Left lung (tissue), 10 donors: ENCODE measurements around the gene ADGB. TPM values are rescaled to one million over a fixed set of nuclear protein-coding genes. Genes with fewer than 3 reads are reported as not detected.

Source experiments
- ATAC-seq: fragments of 200-7000 bp; cut with Tn5 transposase; one replicate; pipeline ENCODE4 v1.9.1; 2020; ENCODE audit warnings: moderate library complexity
- DNase-seq, 4 donors: peaks; one replicate each; pipeline ENCODE4 v3.0.0-alpha.2; 2013 to 2020
- H3K27ac ChIP-seq, 2 donors: fragments of 200-600 bp; sonication (generic) in 1 of 2; one replicate each; pipeline versions ENCODE4 v1.5.0 to v1.8.0; 2020 to 2021
- H3K27me3 ChIP-seq, 2 donors: fragments of 200-600 bp; sonication (generic) in 1 of 2; one replicate each; pipeline versions ENCODE4 v1.5.0 to v1.8.0; 2020 to 2021
- H3K36me3 ChIP-seq, 2 donors: fragments of 200-600 bp; sonication (generic) in 1 of 2; one replicate each; pipeline versions ENCODE4 v1.5.0 to v1.8.0; 2020 to 2021
- H3K4me1 ChIP-seq, 2 donors: fragments of 200-600 bp; one replicate each; pipeline ENCODE4 v1.8.0; 2021
- H3K4me3 ChIP-seq, 2 donors: fragments of 200-600 bp; sonication (generic) in 1 of 2; one replicate each; pipeline versions ENCODE4 v1.5.0 to v1.8.0; 2020 to 2021; ENCODE audit warnings: mild to moderate bottlenecking in 1 of 2
- H3K9me3 ChIP-seq, 2 donors: fragments of 200-600 bp; sonication (generic) in 1 of 2; one replicate each; pipeline versions ENCODE4 v1.5.0 to v1.8.0; 2020 to 2021
- intact Hi-C, 2 donors: fragments of 100-400 bp; cut with DNase I; formaldehyde crosslinking; loops; one replicate each; pipeline versions ENCODE4 v1.11.2 to v1.14.2; 2022
- polyA plus RNA-seq, 6 donors: library from polyadenylated mRNA; unstranded; fragments of 120-200 nt; gene quantifications; one replicate each; pipeline ENCODE4 v1.2.1, GENCODE V29; 2013; ENCODE audit not compliant: insufficient read length in 6 of 6
- total RNA-seq, 2 donors: library from RNA; stranded (reverse); fragmentation: NEBNext Ultra II Directional; extraction: Animal tissue kit (Norgen Biotek cat#: 25700); gene quantifications; one replicate each; pipeline ENCODE4 v1.2.1, GENCODE V29; 2021
- TF ChIP-seq, protein P1 (sequence below), 2 donors: fragments of 200-600 bp; sonication (generic) in 1 of 2; IDR thresholded peaks; one replicate each; pipeline versions ENCODE4 v1.5.0 to v1.8.0; 2021; ENCODE audit warnings: antibody characterized with exemption in 2 of 2
- donor health status: DM: no; HTN: yes; CAD: no.
- donor health status: DM: no; HTN: no; CAD: no.

Gene ADGB
- total and polyA plus RNA-seq, 8 donors: 0.67 to 5.9 (median 2.5) TPM; not detected in 1

DNA sequence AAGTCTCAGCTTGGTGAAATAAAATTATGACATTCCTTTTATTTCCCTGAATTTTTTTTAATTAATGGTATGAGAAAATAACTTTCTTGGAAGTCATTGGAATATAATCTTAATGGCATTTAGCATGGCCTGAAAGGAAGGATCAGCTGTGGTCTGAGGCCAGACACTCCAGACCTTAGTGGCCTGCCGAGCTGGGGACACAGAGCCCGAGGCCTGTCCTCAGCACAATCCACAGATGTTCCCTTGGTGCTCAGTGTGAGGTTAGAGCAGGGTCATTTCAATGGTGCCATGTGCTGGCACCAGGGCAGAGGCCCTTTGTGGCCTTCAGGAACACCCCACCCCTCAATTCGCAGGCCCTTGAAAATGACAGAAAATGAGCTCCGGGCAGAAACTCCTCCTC is 120.6 kb downstream of the ADGB start:
- DNase-seq (no peak), ATAC-seq (no peak)
- H3K9me3 ChIP-seq: no peaks in the 10 kb centered on the region
- H3K4me1 ChIP-seq: no peaks in the 10 kb centered on the region
- H3K27me3 ChIP-seq: no peaks in the 10 kb centered on the region
- no peak overlapping the region for H3K27ac ChIP-seq
- no peak overlapping the region for H3K4me3 ChIP-seq
- no peaks in the 10 kb centered on the region for H3K36me3 ChIP-seq
- TF ChIP-seq, protein P1, sequence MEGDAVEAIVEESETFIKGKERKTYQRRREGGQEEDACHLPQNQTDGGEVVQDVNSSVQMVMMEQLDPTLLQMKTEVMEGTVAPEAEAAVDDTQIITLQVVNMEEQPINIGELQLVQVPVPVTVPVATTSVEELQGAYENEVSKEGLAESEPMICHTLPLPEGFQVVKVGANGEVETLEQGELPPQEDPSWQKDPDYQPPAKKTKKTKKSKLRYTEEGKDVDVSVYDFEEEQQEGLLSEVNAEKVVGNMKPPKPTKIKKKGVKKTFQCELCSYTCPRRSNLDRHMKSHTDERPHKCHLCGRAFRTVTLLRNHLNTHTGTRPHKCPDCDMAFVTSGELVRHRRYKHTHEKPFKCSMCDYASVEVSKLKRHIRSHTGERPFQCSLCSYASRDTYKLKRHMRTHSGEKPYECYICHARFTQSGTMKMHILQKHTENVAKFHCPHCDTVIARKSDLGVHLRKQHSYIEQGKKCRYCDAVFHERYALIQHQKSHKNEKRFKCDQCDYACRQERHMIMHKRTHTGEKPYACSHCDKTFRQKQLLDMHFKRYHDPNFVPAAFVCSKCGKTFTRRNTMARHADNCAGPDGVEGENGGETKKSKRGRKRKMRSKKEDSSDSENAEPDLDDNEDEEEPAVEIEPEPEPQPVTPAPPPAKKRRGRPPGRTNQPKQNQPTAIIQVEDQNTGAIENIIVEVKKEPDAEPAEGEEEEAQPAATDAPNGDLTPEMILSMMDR (IDR thresholded peaks at IDR 0.05): no peak
- intact Hi-C loops: no loop called here

- TF ChIP-seq, protein P1 (IDR thresholded peaks at IDR 0.05): no peak
- intact Hi-C loops: no loop called here
- Histone ChIP-seq H3K27ac (no peak overlapping the region), H3K4me3 (no peak overlapping the region), H3K9me3 (no peaks in the 10 kb centered on the region), H3K4me1 (no peaks in the 10 kb centered on the region), H3K27me3 (no peaks in the 10 kb centered on the region), H3K36me3 (no peaks in the 10 kb centered on the region)
- ATAC-seq (no peak), DNase-seq (no peak)
Measured at GRCh38 chr6:146739696-146740095, 140.9 kb downstream of the ADGB start.

GRCh38 chr6:146741609-146742008 is 142.8 kb downstream of the ADGB start:
- Histone ChIP-seq H3K9me3 (no peaks in the 10 kb centered on the region), H3K4me3 (no peak overlapping the region), H3K4me1 (no peaks in the 10 kb centered on the region), H3K36me3 (no peaks in the 10 kb centered on the region), H3K27ac (no peak overlapping the region), H3K27me3 (no peaks in the 10 kb centered on the region)
- TF ChIP-seq, protein P1 (IDR thresholded peaks at IDR 0.05): no peak
- no peak for DNase-seq
- no peak for ATAC-seq
- intact Hi-C loops: no loop called here

DNA sequence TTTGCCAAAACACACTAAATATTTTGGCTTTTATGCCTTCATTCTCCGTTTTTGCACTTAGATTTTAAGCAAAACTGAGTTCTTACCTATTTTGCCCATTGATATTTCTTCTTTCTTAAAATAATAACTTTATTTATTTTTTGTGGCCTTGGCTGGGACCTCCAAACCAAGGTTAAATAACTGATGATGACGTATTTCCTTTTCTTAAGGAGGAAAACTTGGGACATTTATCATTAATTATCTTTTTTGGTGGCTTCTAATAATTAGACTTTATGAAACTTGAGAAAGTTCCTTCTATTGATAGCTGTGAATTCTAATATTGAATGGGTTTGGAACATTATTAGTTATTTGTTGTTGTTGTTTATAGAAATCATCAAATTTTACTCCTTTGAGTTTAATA is 154.5 kb downstream of the ADGB start:
- TF ChIP-seq, protein P1 (IDR thresholded peaks at IDR 0.05): no peak

DNA sequence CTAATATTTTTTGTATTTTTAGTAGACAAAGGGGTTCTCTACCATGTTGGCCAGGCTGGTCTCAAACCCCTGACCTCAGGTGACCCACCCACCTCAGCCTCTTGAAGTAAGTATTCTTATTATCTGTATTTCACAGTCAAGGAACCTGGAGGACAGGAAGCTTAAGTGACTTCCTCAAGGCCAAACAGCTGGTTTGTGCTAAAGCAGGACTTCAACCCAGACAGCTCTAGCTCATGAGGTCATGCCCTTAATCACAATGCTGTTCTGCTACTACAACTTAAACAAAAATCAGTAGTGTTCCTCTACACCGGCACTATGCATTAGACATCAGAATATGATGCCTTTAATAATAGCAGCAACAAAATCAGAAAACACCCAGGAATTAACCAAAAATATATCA is 168.9 kb downstream of the ADGB start:
- peaks cover 0 to 5% of the 10 kb centered on the region in 2 donors for H3K4me1 ChIP-seq
- intact Hi-C loops: no loop called here
- no peaks in the 10 kb centered on the region for H3K36me3 ChIP-seq
- no peak overlapping the region for H3K27ac ChIP-seq
- no peak overlapping the region for H3K4me3 ChIP-seq
- DNase-seq: no peak
- H3K9me3 ChIP-seq: no peaks in the 10 kb centered on the region
- no peak for ATAC-seq
- TF ChIP-seq, protein P1 (IDR thresholded peaks at IDR 0.05): no peak
- H3K27me3 ChIP-seq: no peaks in the 10 kb centered on the region

More for the DNA sequence above, 154.5 kb downstream of the ADGB start:
- Histone ChIP-seq H3K27me3 (no peaks in the 10 kb centered on the region), H3K9me3 (peaks cover 0 to 13% of the 10 kb centered on the region in 2 donors), H3K4me3 (no peak overlapping the region), H3K4me1 (no peaks in the 10 kb centered on the region), H3K36me3 (no peaks in the 10 kb centered on the region), H3K27ac (no peak overlapping the region)
- intact Hi-C loops: no loop called here
- ATAC-seq (no peak), DNase-seq (no peak)
